Endothelial cell (in vitro differentiated cells): Measurements from ENCODE around the gene FNIP2. TPM values are rescaled to one million over a fixed set of nuclear protein-coding genes. Genes with fewer than 3 reads are reported as not detected.

Experiments used
- DNase-seq: peaks from one replicate; pipeline ENCODE4 v3.0.0; 2021; ENCODE audit warnings: low spot score
- H3K27ac Mint-ChIP-seq: one replicate; pipeline ENCODE4 v1.8.0; 2021; ENCODE audit warnings: mixed read lengths, inconsistent platforms; ENCODE audit not compliant: unreplicated experiment
- H3K27me3 Mint-ChIP-seq: one replicate; pipeline ENCODE4 v1.8.0; 2021; ENCODE audit warnings: mild to moderate bottlenecking, moderate library complexity, mixed read lengths, inconsistent platforms; ENCODE audit not compliant: unreplicated experiment
- H3K36me3 Mint-ChIP-seq: one replicate; pipeline ENCODE4 v1.8.0; 2021; ENCODE audit warnings: mild to moderate bottlenecking, low read depth, mixed read lengths, inconsistent platforms; ENCODE audit not compliant: unreplicated experiment
- H3K4me1 Mint-ChIP-seq: one replicate; pipeline ENCODE4 v1.8.0; 2021; ENCODE audit warnings: mild to moderate bottlenecking, mixed read lengths, inconsistent platforms; ENCODE audit not compliant: unreplicated experiment
- H3K4me3 Mint-ChIP-seq: one replicate; pipeline ENCODE4 v1.8.0; 2021; ENCODE audit warnings: mild to moderate bottlenecking, mixed read lengths, inconsistent platforms; ENCODE audit not compliant: unreplicated experiment
- H3K9me3 Mint-ChIP-seq: one replicate; pipeline ENCODE4 v1.8.0; 2021; ENCODE audit warnings: mixed read lengths, inconsistent platforms; ENCODE audit not compliant: unreplicated experiment
- CTCF ChIP-seq: fragments of 200-600 bp; sonication (generic); IDR thresholded peaks from one replicate; pipeline ENCODE4 v1.5.0; 2021; ENCODE audit warnings: antibody characterized with exemption; ENCODE audit not compliant: unreplicated experiment
- total RNA-seq: library from RNA; stranded (reverse); fragmentation: NEBNext Ultra II Directional; extraction: Animal tissue kit (Norgen Biotek cat#: 25700); gene quantifications from one replicate; pipeline ENCODE4 v1.2.1, GENCODE V29; 2021; ENCODE audit not compliant: unreplicated experiment

The FNIP2 gene
- total RNA-seq, 1 donor from 2014 or later = 34.3 TPM

GRCh38 chr4:158929939-158930638 is 161.3 kb downstream of the FNIP2 start:
- H3K4me1 Mint-ChIP-seq = no peaks in the 10 kb centered on the region
- no peak overlapping the region for H3K4me3 Mint-ChIP-seq
- no peak overlapping the region for H3K27ac Mint-ChIP-seq
- DNase-seq = no peak
- H3K36me3 Mint-ChIP-seq = no peaks in the 10 kb centered on the region
- no peaks in the 10 kb centered on the region for H3K9me3 Mint-ChIP-seq
- TF ChIP-seq CTCF = no peak
- peaks cover 2% of the 10 kb centered on the region for H3K27me3 Mint-ChIP-seq

- DNase-seq = no peak
- H3K27me3 Mint-ChIP-seq = peaks cover 2% of the 10 kb centered on the region
- H3K27ac Mint-ChIP-seq = no peak overlapping the region
- no peak for TF ChIP-seq CTCF
- no peaks in the 10 kb centered on the region for H3K4me1 Mint-ChIP-seq
- no peaks in the 10 kb centered on the region for H3K36me3 Mint-ChIP-seq
- H3K4me3 Mint-ChIP-seq = no peak overlapping the region
- H3K9me3 Mint-ChIP-seq = no peaks in the 10 kb centered on the region
Observed at GRCh38 chr4:158930639-158930972, 161.8 kb downstream of the FNIP2 start.

- H3K9me3 Mint-ChIP-seq = no peaks in the 10 kb centered on the region
- H3K4me3 Mint-ChIP-seq = no peak overlapping the region
- TF ChIP-seq CTCF = no peak
- H3K27ac Mint-ChIP-seq = no peak overlapping the region
- H3K4me1 Mint-ChIP-seq = no peaks in the 10 kb centered on the region
- peaks cover 3% of the 10 kb centered on the region for H3K27me3 Mint-ChIP-seq
- H3K36me3 Mint-ChIP-seq = no peaks in the 10 kb centered on the region
- DNase-seq = no peak
Observed at GRCh38 chr4:158933236-158933635, 164.4 kb downstream of the FNIP2 start.

- no peak for TF ChIP-seq CTCF
- Mint-ChIP-seq H3K36me3 (no peaks in the 10 kb centered on the region), H3K27me3 (peaks cover 1% of the 10 kb centered on the region), H3K27ac (no peak overlapping the region), H3K4me1 (no peaks in the 10 kb centered on the region), H3K4me3 (no peak overlapping the region), H3K9me3 (no peaks in the 10 kb centered on the region)
- DNase-seq = no peak
Observed at GRCh38 chr4:158934996-158935669, 166.3 kb downstream of the FNIP2 start.

GRCh38 chr4:158936238-158936637 is 167.4 kb downstream of the FNIP2 start:
- H3K27me3 Mint-ChIP-seq = peaks cover 1% of the 10 kb centered on the region
- H3K4me1 Mint-ChIP-seq = no peaks in the 10 kb centered on the region
- DNase-seq = no peak
- no peak for TF ChIP-seq CTCF
- H3K9me3 Mint-ChIP-seq = no peaks in the 10 kb centered on the region
- H3K27ac Mint-ChIP-seq = no peak overlapping the region
- H3K36me3 Mint-ChIP-seq = no peaks in the 10 kb centered on the region
- H3K4me3 Mint-ChIP-seq = no peak overlapping the region
